Activated naive CD8-positive, alpha-beta T cell treated with anti-CD3 and anti-CD28 coated beads, Interleukin-2, amount 10 ng/mL, durations not matched to agents 7 days and 5 days (primary cell): ENCODE results near the gene ADAM22. TPM values are rescaled to one million over a fixed set of nuclear protein-coding genes. Genes with fewer than 3 reads are reported as not detected.

Experiments
- ATAC-seq: fragments of 150-1000 bp; cut with Tn5 transposase; one replicate; pipeline ENCODE4 v1.10.0; 2021; ENCODE audit warnings: low read depth, moderate library complexity
- POLR2A ChIA-PET: fragments of 350-600 bp; sonication (Branson Sonifier 250); formaldehyde crosslinking; loops from one replicate; lab custom pipeline; 2021; ENCODE audit warnings: antibody characterized with exemption; lab: Charles Lee
- DNase-seq: peaks from one replicate; pipeline ENCODE4 v3.0.0; 2021
- H3K27ac Mint-ChIP-seq: one replicate; pipeline ENCODE4 v1.8.0; 2022; ENCODE audit warnings: mild to moderate bottlenecking, mixed read lengths
- H3K27me3 Mint-ChIP-seq: one replicate; pipeline ENCODE4 v1.8.0; 2022; ENCODE audit warnings: mild to moderate bottlenecking, moderate library complexity, mixed read lengths
- H3K36me3 Mint-ChIP-seq: one replicate; pipeline ENCODE4 v1.8.0; 2021; ENCODE audit warnings: mild to moderate bottlenecking, mixed read lengths
- H3K4me1 Mint-ChIP-seq: one replicate; pipeline ENCODE4 v1.8.0; 2021; ENCODE audit warnings: mixed read lengths
- H3K4me3 Mint-ChIP-seq: one replicate; pipeline ENCODE4 v1.8.0; 2022; ENCODE audit warnings: mild to moderate bottlenecking, moderate library complexity, mixed read lengths
- H3K9me3 Mint-ChIP-seq: one replicate; pipeline ENCODE4 v1.8.0; 2021; ENCODE audit warnings: mixed read lengths
- total RNA-seq, 2 experiments: library from RNA; stranded (reverse); gene quantifications; one replicate each; pipeline ENCODE4 v1.2.3, GENCODE V29; 2021

The ADAM22 gene
- total RNA-seq, 2 experiments from 2014 or later, result 4.6 TPM

- DNase-seq (no peak), ATAC-seq (no peak)
- peaks cover 3% of the 10 kb centered on the region for H3K4me1 Mint-ChIP-seq
- POLR2A ChIA-PET, result no interaction called here
- no peaks in the 10 kb centered on the region for H3K9me3 Mint-ChIP-seq
- no peaks in the 10 kb centered on the region for H3K27me3 Mint-ChIP-seq
- H3K36me3 Mint-ChIP-seq, result no peaks in the 10 kb centered on the region
- no peak overlapping the region for H3K4me3 Mint-ChIP-seq
- H3K27ac Mint-ChIP-seq, result no peak overlapping the region
Measured at GRCh38 chr7:88226886-88227516, 292.9 kb downstream of the ADAM22 start.

DNA sequence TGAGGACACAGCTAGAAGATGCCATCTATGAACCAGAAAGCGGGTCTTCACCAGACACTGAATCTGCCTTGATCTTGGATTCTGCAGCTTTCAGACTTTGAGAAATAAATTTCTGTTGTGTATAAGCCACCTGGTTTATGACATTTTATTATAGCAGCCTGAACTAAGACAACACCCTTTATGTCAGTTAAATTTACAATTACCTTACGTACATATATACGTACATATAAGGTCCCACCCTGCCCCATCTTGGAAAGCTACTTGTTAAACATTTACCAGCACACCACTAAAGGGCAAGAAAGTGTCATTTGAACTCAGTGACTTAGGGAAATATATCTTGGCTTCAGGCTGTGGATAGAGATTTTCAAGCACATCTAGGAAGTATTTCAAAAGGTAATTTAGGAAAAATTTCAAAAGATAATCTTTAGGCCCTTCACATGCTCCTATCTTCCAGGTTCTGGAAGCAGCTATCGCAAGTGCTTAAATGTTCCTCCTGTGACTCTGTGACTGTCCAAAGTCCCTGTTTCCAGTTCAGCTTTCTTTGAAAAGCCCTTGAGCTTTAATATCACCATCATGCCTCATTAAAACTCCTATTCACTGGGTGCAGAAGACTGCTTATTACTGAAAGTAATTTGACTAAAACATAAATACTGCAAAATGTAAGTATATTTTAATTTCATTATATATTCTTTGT lies 295.4 kb downstream of the ADAM22 start:
- POLR2A ChIA-PET, result no interaction called here
- Mint-ChIP-seq H3K27me3 (no peaks in the 10 kb centered on the region), H3K27ac (no peak overlapping the region), H3K36me3 (no peaks in the 10 kb centered on the region), H3K4me3 (no peak overlapping the region), H3K9me3 (no peaks in the 10 kb centered on the region), H3K4me1 (peaks cover 3% of the 10 kb centered on the region)
- ATAC-seq (no peak), DNase-seq (no peak)

DNA sequence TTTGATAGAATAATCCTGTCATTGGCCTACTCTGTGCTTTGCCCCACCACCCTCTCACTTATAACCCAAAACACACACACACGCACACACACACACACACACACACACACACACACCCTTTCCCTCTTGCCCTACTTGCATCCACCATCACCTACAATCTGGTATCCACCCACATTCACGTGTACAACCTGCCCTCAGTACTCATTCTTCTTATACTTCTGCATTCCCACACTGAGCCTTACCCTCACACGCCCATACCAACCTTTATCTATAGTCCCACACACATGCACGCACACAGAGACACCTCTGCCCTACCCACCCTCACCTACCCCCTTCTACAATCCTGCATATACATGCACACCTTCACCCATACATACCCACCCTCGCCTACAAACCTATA lies 296.6 kb downstream of the ADAM22 start:
- H3K27me3 Mint-ChIP-seq, result peaks cover 7% of the 10 kb centered on the region
- H3K4me3 Mint-ChIP-seq, result no peak overlapping the region
- POLR2A ChIA-PET, result no interaction called here
- peaks cover 2% of the 10 kb centered on the region for H3K4me1 Mint-ChIP-seq
- no peak overlapping the region for H3K27ac Mint-ChIP-seq
- no peaks in the 10 kb centered on the region for H3K9me3 Mint-ChIP-seq
- DNase-seq (no peak), ATAC-seq (no peak)
- no peaks in the 10 kb centered on the region for H3K36me3 Mint-ChIP-seq

GRCh38 chr7:88233828-88234227 lies 299.8 kb downstream of the ADAM22 start:
- no peak overlapping the region for H3K4me3 Mint-ChIP-seq
- no peak overlapping the region for H3K27ac Mint-ChIP-seq
- H3K9me3 Mint-ChIP-seq, result no peaks in the 10 kb centered on the region

DNA sequence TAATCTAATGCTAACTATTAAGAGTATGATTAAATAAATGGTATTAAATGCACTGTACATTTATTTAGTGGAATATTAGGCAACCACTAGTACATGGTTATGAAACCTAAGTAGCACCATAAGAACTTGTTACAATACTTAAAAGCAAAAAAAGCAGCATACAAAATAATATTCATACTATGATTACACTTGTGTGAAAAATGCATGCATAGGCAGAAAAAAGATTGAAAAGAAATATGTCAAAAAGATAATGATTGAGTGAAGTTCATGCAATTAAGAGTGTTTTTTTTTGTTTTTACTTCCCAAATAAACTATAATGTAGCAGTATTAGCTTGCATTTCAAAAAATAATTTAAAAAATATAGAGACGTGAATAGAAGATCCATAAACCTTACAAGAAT lies 305.8 kb downstream of the ADAM22 start:
- Mint-ChIP-seq H3K27me3 (peaks cover 24% of the 10 kb centered on the region), H3K27ac (no peak overlapping the region), H3K4me3 (no peak overlapping the region), H3K36me3 (no peaks in the 10 kb centered on the region), H3K9me3 (no peaks in the 10 kb centered on the region), H3K4me1 (peaks cover 3% of the 10 kb centered on the region)
- POLR2A ChIA-PET, result no interaction called here
- no peak for ATAC-seq
- no peak for DNase-seq

More at GRCh38 chr7:88233828-88234227, 299.8 kb downstream of the ADAM22 start:
- ATAC-seq, result no peak
- Mint-ChIP-seq H3K36me3 (no peaks in the 10 kb centered on the region), H3K4me1 (peaks cover 5% of the 10 kb centered on the region), H3K27me3 (peaks cover 9% of the 10 kb centered on the region)
- no peak for DNase-seq
- POLR2A ChIA-PET, result no interaction called here

DNA sequence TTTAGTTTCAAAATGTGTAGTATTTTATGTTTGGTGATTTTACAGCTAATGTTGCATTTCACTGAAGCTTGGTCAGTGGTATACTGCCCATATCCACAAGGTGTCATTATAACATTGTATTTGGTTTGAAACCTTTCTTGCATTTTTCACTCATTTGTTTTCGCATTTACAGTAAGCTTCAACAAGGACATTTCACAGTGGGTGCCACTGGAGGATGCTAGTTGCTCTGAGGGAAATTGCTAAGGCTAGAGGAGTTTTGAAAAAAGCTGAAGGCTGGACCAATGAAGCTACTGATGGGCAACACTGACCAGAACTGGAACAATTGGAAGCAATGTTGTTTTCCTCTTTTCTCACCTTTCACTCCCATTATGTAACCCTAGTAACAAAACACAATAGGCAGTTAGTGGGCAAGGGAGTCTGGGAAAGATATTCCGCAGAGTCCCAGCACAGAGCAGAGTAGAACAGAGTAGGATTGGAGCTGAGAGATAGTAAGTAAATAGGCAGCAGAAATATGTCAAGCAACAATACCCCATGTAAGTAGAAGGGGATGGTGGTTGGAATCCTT lies 309.4 kb downstream of the ADAM22 start:
- Mint-ChIP-seq H3K27me3 (peaks cover 25% of the 10 kb centered on the region), H3K4me1 (no peaks in the 10 kb centered on the region), H3K9me3 (no peaks in the 10 kb centered on the region), H3K4me3 (no peak overlapping the region), H3K36me3 (no peaks in the 10 kb centered on the region), H3K27ac (no peak overlapping the region)
- DNase-seq (no peak), ATAC-seq (no peak)
- POLR2A ChIA-PET, result no interaction called here

DNA sequence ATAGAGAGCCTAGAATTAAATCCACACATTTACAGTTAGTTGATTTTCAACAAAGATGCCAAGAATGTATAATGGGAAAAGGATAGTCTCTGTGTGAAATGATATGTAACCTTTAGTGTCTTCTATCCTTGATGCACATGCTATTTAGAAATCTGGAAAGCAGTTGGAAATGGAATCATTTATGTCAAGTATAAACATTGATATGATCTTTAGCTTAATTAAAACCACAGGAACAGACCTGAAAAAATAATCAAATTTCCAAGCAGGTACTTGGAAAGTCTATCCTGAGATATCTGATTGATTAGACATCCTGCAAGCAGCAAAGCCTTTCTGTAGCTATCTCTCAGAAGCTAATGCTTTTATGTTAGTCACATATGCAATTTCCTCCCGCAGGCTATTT lies 310.2 kb downstream of the ADAM22 start:
- Mint-ChIP-seq H3K9me3 (no peaks in the 10 kb centered on the region), H3K27me3 (peaks cover 24% of the 10 kb centered on the region), H3K4me3 (no peak overlapping the region), H3K36me3 (no peaks in the 10 kb centered on the region), H3K4me1 (no peaks in the 10 kb centered on the region), H3K27ac (no peak overlapping the region)
- ATAC-seq (no peak), DNase-seq (no peak)
- POLR2A ChIA-PET, result no interaction called here

Other genes starting within 250 kb of the ADAM22 start
- gene SLC25A40, start 57.9 kb upstream of the ADAM22 start, total RNA-seq, result 10 to 100 TPM; 47.6 to 51.6 TPM
- 10 to 100 TPM; 59.5 to 61.2 TPM for gene DBF4, start 57.8 kb upstream of the ADAM22 start, total RNA-seq